SK-N-MC (cell line): ENCODE results near the gene ICE2.
A peak's percentile ranks its signal among the peaks of the same experiment; 100 is the strongest.

Source experiments
- DNase-seq: peaks from one replicate; pipeline ENCODE4 v3.0.0-alpha.2; 2011; ENCODE audit warnings: low read depth, low spot score
- H3K27ac ChIP-seq: fragments of 200-600 bp; sonication (generic); 2 replicates; pipeline ENCODE4 v1.5.1; 2016; ENCODE audit warnings: mixed run types
- H3K36me3 ChIP-seq: fragments of 200-600 bp; sonication (generic); 2 replicates; pipeline ENCODE4 v1.6.1; 2017; ENCODE audit warnings: antibody characterized with exemption, low read length, mixed read lengths; ENCODE audit not compliant: insufficient read depth
- H3K4me3 ChIP-seq: fragments of 200-600 bp; sonication (generic); 2 replicates; pipeline ENCODE4 v1.5.1; 2016
- H3K9ac ChIP-seq: fragments of 200-600 bp; sonication (generic); 2 replicates; pipeline ENCODE4 v1.8.0; 2017; ENCODE audit warnings: mixed run types, mixed read lengths; ENCODE audit not compliant: insufficient read length
- H3K9me3 ChIP-seq: fragments of 200-600 bp; sonication (generic); 2 replicates; pipeline ENCODE4 v1.6.1; 2017; ENCODE audit warnings: low read depth, mild to moderate bottlenecking, antibody characterized with exemption, low read length, moderate library complexity, mixed read lengths
- EZH2 ChIP-seq: fragments of 200-600 bp; sonication (generic); IDR thresholded peaks from one replicate; pipeline ENCODE4 v1.6.1; 2017; ENCODE audit warnings: antibody characterized with exemption
- FOXP2 ChIP-seq: optimal IDR thresholded peaks from 2 replicates; pipeline ENCODE3; 2011; ENCODE audit warnings: mild to moderate bottlenecking, moderate library complexity; ENCODE audit not compliant: insufficient read depth; ENCODE audit errors: extremely low read length, control extremely low read depth
- POLR2AphosphoS5 ChIP-seq: IDR thresholded peaks from 2 replicates; pipeline ENCODE4 v1.6.1; 2012; ENCODE audit warnings: mild to moderate bottlenecking, low read depth, low read length, borderline replicate concordance

Gene ICE2

GRCh38 chr15:60389261-60390077 lies 89.5 kb downstream of the ICE2 start:
- 0 out of 2 replicates have a peak overlapping the region, but pooled peaks have one; percentile 4 for H3K27ac ChIP-seq

DNA sequence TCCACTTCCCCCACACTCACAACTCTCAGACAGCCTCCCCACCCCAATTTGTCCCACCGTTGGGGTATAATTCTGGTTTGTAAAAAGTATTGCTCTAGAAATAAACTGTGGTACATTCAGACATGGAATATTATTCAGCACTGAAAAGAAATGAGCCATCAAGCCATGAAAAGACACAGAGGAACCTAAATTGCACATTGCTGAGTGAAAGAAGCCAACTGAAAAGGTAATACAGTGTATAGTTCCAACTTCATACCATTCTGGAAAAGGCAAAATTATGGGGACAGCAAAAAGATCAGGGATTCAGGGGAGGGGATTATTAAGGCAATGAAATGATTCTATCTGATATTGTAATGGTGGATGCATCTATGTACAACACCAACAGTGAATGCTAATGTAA lies 91.6 kb downstream of the ICE2 start:
- no peak for DNase-seq
- no peak overlapping the region for H3K9ac ChIP-seq
- no peaks in the 10 kb centered on the region for H3K9me3 ChIP-seq
- no peak overlapping the region for H3K4me3 ChIP-seq
- H3K27ac ChIP-seq = peak overlapping the region; percentile 13; the same call in 1 of the 2 replicates
- peaks cover 76% of the 10 kb centered on the region for H3K36me3 ChIP-seq
- no peak for TF ChIP-seq POLR2AphosphoS5
- no peak for TF ChIP-seq EZH2
- TF ChIP-seq FOXP2 = no peak

More at GRCh38 chr15:60389261-60390077, 89.5 kb downstream of the ICE2 start:
- Histone ChIP-seq H3K9ac (no peak overlapping the region), H3K9me3 (no peaks in the 10 kb centered on the region), H3K36me3 (peaks cover 61% of the 10 kb centered on the region), H3K4me3 (no peak overlapping the region)
- no peak for DNase-seq
- TF ChIP-seq EZH2 (no peak), POLR2AphosphoS5 (no peak), FOXP2 (no peak)

GRCh38 chr15:60386615-60387014 lies 92.3 kb downstream of the ICE2 start:
- no peak for TF ChIP-seq EZH2
- TF ChIP-seq FOXP2 = no peak
- no peak for TF ChIP-seq POLR2AphosphoS5
- Histone ChIP-seq H3K4me3 (no peak overlapping the region), H3K9ac (no peak overlapping the region), H3K9me3 (no peaks in the 10 kb centered on the region), H3K27ac (peak overlapping the region; percentile 13; the same call in 1 of the 2 replicates), H3K36me3 (peaks cover 78% of the 10 kb centered on the region)
- no peak for DNase-seq

- Histone ChIP-seq H3K36me3 (peaks cover 84% of the 10 kb centered on the region), H3K9ac (no peak overlapping the region), H3K27ac (peak overlapping the region; percentile 13; the same call in 1 of the 2 replicates), H3K4me3 (no peak overlapping the region), H3K9me3 (no peaks in the 10 kb centered on the region)
- no peak for TF ChIP-seq EZH2
- TF ChIP-seq FOXP2 = no peak
- no peak for TF ChIP-seq POLR2AphosphoS5
- DNase-seq = no peak
Measured at GRCh38 chr15:60385620-60386552, 93.1 kb downstream of the ICE2 start.

DNA sequence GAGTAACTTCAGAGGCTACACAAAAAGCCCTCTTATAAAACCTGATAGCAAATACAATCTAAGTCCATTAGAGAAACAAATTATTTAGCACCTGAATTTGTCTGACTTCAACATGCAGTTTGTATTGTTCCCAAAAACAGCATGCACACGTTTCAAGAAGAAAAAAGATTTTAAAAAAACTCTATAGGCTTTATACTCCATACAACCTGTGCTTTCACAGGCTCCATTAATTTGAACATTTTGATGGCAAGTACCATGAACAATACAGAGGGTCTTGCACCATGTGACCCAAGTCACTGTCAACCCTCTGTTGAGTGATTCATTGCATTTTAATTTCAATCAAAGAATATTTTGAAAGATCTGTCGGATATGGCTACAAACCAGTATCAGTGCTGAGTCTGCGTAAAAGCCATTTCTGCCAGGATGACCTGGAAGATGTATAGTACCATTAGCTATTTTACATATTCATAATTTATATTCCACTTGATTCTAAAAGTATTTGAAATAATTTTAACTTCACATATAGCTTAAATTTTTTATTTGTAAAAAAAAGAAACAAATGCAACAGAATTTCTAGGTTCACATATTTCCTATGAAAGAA lies 94.3 kb downstream of the ICE2 start:
- DNase-seq = no peak
- Histone ChIP-seq H3K9ac (no peak overlapping the region), H3K27ac (peak overlapping the region; percentile 22), H3K4me3 (no peak overlapping the region), H3K9me3 (no peaks in the 10 kb centered on the region), H3K36me3 (peaks cover 83% of the 10 kb centered on the region)
- TF ChIP-seq POLR2AphosphoS5 (no peak), EZH2 (no peak), FOXP2 (no peak)

DNA sequence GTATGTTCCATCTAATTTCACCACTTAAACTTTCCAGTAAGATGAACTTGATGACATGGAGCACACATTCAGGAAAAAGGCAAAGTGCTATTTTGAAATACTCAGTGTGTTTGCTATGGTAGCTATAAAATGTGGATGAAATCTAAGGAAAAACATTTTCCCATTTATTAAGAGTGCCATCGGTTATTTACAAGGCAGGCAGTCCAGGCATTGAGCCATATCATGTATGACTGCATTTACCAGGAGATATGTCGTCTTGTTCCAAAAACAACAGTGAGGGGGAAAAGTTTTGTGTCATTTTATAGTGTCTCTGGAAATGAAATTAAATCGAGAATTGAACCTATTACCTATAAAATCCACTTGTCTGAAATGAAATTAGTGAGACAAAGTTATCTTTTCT lies 94.9 kb downstream of the ICE2 start:
- Histone ChIP-seq H3K36me3 (peaks cover 82% of the 10 kb centered on the region), H3K9me3 (no peaks in the 10 kb centered on the region), H3K27ac (peak overlapping the region; percentile 22), H3K4me3 (no peak overlapping the region), H3K9ac (no peak overlapping the region)
- TF ChIP-seq POLR2AphosphoS5 (no peak), FOXP2 (no peak), EZH2 (no peak)
- no peak for DNase-seq

- H3K9me3 ChIP-seq = no peaks in the 10 kb centered on the region
- H3K27ac ChIP-seq = peak overlapping the region; percentile 98; the same call in 1 of the 2 replicates
- H3K9ac ChIP-seq = no peak overlapping the region
- DNase-seq = no peak
- TF ChIP-seq EZH2 (no peak), FOXP2 (no peak), POLR2AphosphoS5 (no peak)
- peaks cover 85% of the 10 kb centered on the region for H3K36me3 ChIP-seq
- H3K4me3 ChIP-seq = no peak overlapping the region
Measured at GRCh38 chr15:60382773-60383674, 95.9 kb downstream of the ICE2 start.
